Measurements from ENCODE around the gene NKX2-3. TPM values are rescaled to one million over a fixed set of nuclear protein-coding genes. Genes with fewer than 3 reads are reported as not detected.

Gene NKX2-3
- total and polyA plus RNA-seq, 2 of the 8 experiments (the other 6 are each of a cell fraction or from before 2014, with no cell fraction given): not detected

DNA sequence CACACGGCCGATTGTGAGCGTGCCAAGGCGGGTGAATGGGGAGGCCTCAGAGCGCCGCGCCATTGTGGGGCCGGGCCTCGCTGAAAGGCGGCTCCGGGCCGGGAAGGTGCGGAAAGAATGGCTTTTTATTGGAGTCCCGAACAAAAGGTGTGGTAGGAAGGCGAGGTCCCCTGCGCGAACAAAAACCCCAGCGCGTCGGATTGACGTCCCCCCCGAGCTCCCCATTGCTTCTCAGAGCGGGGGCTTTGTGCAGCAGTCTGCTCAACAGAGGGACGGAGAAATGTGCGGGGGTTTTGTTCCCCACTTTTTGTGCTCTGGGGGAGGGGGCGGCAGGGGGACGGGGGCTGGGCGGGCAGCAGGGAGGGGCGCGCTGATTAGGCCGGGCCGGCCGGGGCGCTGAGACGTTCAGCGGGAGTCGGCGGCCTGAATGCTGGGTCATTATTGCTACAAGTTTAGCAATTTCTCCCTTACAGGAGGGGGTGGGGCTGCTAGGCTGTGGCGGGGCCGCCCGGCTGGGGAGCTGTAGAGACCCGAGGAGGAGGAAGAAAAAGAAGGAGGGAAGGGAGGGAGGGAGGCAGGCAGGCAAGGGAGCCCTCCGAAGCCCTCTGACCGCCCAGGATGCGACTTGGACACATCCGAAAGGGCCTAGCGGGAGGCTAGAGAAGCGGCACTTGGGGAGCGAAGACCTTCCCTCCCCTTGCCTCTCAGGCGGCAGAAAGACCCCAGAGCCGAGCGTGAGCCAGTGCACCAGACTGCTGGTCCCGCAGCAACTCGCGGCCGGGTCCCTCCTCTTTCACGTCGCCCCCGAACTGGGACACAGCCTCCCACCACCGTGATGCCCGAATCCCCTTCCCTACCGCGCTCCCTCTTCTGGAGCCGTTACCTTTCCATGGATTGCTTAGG, 4.6 kb downstream of the NKX2-3 start:
- Histone ChIP-seq H4K91ac (replicated peaks; ENCODE audit: insufficient read length, low read length) (no peak overlapping the region), H2BK12ac (ENCODE audit: low read depth, low read length) (peak overlapping the region; percentile 68; the same call in 1 of the 2 replicates), H4K20me1 (replicated peaks in 1 of 2; ENCODE audit: control insufficient read depth in 1 of 2, insufficient read depth in 2 of 2, low read length in 2 of 2) (peaks cover 41 to 44% of the 10 kb centered on the region in 2 experiments), H3K9me3 (ENCODE audit: insufficient read depth in 2 of 2, low read depth in 1 of 2, low read length in 1 of 2) (no peaks in the 10 kb centered on the region), H2AK5ac (ENCODE audit: low read depth, low read length) (no peak overlapping the region), H2BK120ac (replicated peaks; ENCODE audit: low read depth, low read length) (no peak overlapping the region), H3K56ac (replicated peaks; ENCODE audit: insufficient read length, low read depth, low read length) (no peak overlapping the region), H3K9ac (replicated peaks in 1 of 4; ENCODE audit: extremely low read depth in 1 of 4, low read depth in 3 of 4, low read length in 3 of 4) (no peak overlapping the region), H3K18ac (ENCODE audit: extremely low read depth, low read length) (peak overlapping the region; percentile 65; the same call in 1 of the 2 replicates), H2BK20ac (ENCODE audit: low read length) (no peak overlapping the region), H3K14ac (ENCODE audit: insufficient read length) (no peak overlapping the region), H3K27ac (ENCODE audit: low read depth, low read length) (no peak overlapping the region), H2BK5ac (ENCODE audit: low read depth, low read length) (no peak overlapping the region; the same call in 1 of the 2 replicates), H3K4me2 (ENCODE audit: insufficient read depth in 1 of 2, low read depth in 2 of 2, low read length in 2 of 2) (peak overlapping the region; percentile 79 to 81), H3K23ac (ENCODE audit: insufficient read length) (no peak overlapping the region), H2AFZ (ENCODE audit: low read length) (no peak overlapping the region), H2BK15ac (ENCODE audit: low read length) (no peak overlapping the region), H3K79me2 (ENCODE audit: control insufficient read depth in 1 of 2, insufficient read depth in 2 of 2, low read length in 2 of 2) (no peaks in the 10 kb centered on the region), H3K23me2 (ENCODE audit: low read depth, low read length) (peaks cover 5% of the 10 kb centered on the region; the same call in 1 of the 2 replicates), H4K5ac (ENCODE audit: insufficient read length, low read depth, low read length) (no peak overlapping the region), H3K36me3 (ENCODE audit: control insufficient read depth in 2 of 4, insufficient read depth in 4 of 4, low read length in 3 of 4) (peaks cover 0 to 10% (median 0%) of the 10 kb centered on the region in 4 experiments; a peak in 1 of 8 replicates), H3K27me3 (replicated peaks in 1 of 4; ENCODE audit: control insufficient read depth in 3 of 4, extremely low read depth in 1 of 4, insufficient read depth in 3 of 4, low read length in 3 of 4) (peaks cover 97 to 99% (median 98%) of the 10 kb centered on the region in 4 experiments), H3K79me1 (ENCODE audit: low read depth, low read length) (no peaks in the 10 kb centered on the region), H3K4ac (replicated peaks; ENCODE audit: insufficient read length, low read depth, low read length) (no peak overlapping the region), H3K4me3 (ENCODE audit: extremely low read depth in 1 of 4, insufficient read depth in 2 of 4, low read depth in 3 of 4, low read length in 4 of 4) (peak overlapping the region; percentile 16 to 51 (median 33); a peak in 6 of 8 replicates), H3K4me1 (replicated peaks in 1 of 4; ENCODE audit: control insufficient read depth in 3 of 4, insufficient read depth in 4 of 4, low read length in 3 of 4) (peaks cover 2 to 34% (median 24%) of the 10 kb centered on the region in 4 experiments), H4K8ac (ENCODE audit: extremely low read depth, insufficient read depth, low read length) (no peak overlapping the region; the same call in 1 of the 2 replicates)
- FAIRE-seq (no peak), DNase-seq (ENCODE audit: low read depth in 1 of 2, low spot score in 2 of 2) (peak in 1 of 2 experiments; percentile 69)
- ChIA-PET CTCF (ENCODE audit: partially characterized antibody) (interaction anchor here (1.4 to 2.1 kb wide), 2 partner anchors 11 to 16 kb away, joined by 3 to 8 read pairs; no protein-coding TSS in a partner anchor), POLR2A (ENCODE audit: partially characterized antibody) (interaction anchor here (1.2 to 2.8 kb wide), 3 partner anchors 11 to 110 kb away, joined by 3 to 10 read pairs (median 3); no protein-coding TSS in a partner anchor)
- WGBS, 2 experiments (ENCODE audit: extremely low coverage in 1 of 2, insufficient coverage in 1 of 2, insufficient read length in 1 of 2, insufficient replicate concordance in 2 of 2, low coverage in 1 of 2, low lambda C conversion rate in 2 of 2, missing lambda C conversion rate in 1 of 2): 2% methylated on average over 49 of the region's 64 CpGs; no CpG with 5 or more reads in 1 of the 2 experiments
- no peak for TF ChIP-seq CBX8 (IDR thresholded peaks at IDR 0.05; ENCODE audit: borderline replicate concordance, low read depth, low read length)
- TF ChIP-seq MAFK (IDR thresholded peaks at IDR 0.05; ENCODE audit: low read depth, low read length): no peak
- TF ChIP-seq, protein P1, sequence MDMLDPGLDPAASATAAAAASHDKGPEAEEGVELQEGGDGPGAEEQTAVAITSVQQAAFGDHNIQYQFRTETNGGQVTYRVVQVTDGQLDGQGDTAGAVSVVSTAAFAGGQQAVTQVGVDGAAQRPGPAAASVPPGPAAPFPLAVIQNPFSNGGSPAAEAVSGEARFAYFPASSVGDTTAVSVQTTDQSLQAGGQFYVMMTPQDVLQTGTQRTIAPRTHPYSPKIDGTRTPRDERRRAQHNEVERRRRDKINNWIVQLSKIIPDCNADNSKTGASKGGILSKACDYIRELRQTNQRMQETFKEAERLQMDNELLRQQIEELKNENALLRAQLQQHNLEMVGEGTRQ (IDR thresholded peaks at IDR 0.05; ENCODE audit: low read length): no peak
- peak; percentile 48; the same call in 1 of the 2 replicates for TF ChIP-seq GABPA (IDR thresholded peaks at IDR 0.05; ENCODE audit: borderline replicate concordance, insufficient read depth, low read length)
- no peak for TF ChIP-seq GTF2F1 (IDR thresholded peaks at IDR 0.05; ENCODE audit: borderline replicate concordance, low read depth, low read length)
- TF ChIP-seq RAD21 (IDR thresholded peaks at IDR 0.05 in 1 of 2, conservative IDR thresholded peaks at IDR 0.05 in 1 of 2; ENCODE audit: low read depth in 2 of 2, low read length in 2 of 2): no peak
- no peak for TF ChIP-seq BRCA1 (IDR thresholded peaks at IDR 0.05; ENCODE audit: low read depth, low read length)
- no peak for TF ChIP-seq NRF1 (IDR thresholded peaks at IDR 0.05; ENCODE audit: low read depth, low read length)
